OCI-LY7 (cell line): Measurements from ENCODE around the gene FMNL1.

Source experiments
- EZH2phosphoT487 ChIP-seq: fragments of 200-600 bp; sonication (generic); IDR thresholded peaks from 2 replicates; pipeline ENCODE4 v1.6.1; 2018; ENCODE audit warnings: low read depth, borderline replicate concordance, mild to moderate bottlenecking, mixed run types, antibody characterized with exemption, low read length, moderate library complexity, mixed read lengths
- TF ChIP-seq, protein P1 (sequence below): fragments of 200-600 bp; sonication (generic); conservative IDR thresholded peaks from 2 replicates; pipeline ENCODE4 v1.5.1; 2014; ENCODE audit warnings: mild to moderate bottlenecking, antibody characterized with exemption, low read length, moderate library complexity, mixed read lengths

DNA sequence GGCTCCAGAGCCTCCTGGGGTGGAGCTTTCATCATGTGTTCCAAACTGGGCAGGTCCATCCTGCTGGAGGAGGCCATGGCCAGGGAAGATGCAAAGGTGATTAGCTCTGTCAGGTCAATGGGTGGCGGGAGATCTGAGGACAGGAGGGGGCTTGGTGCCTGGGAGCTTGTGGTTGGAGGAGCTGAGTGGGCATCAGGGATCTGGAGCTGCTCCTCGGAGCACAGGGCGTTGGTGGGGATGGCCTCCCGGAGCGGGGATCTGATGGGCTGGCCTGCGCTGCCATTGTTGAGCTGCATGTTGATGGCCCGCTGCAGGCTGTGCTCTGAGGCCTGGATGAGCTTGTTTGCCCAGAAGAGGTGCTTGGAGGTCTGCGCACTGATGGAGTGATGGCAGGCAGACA is 33.7 kb downstream of the FMNL1 start:
- TF ChIP-seq, protein P1, sequence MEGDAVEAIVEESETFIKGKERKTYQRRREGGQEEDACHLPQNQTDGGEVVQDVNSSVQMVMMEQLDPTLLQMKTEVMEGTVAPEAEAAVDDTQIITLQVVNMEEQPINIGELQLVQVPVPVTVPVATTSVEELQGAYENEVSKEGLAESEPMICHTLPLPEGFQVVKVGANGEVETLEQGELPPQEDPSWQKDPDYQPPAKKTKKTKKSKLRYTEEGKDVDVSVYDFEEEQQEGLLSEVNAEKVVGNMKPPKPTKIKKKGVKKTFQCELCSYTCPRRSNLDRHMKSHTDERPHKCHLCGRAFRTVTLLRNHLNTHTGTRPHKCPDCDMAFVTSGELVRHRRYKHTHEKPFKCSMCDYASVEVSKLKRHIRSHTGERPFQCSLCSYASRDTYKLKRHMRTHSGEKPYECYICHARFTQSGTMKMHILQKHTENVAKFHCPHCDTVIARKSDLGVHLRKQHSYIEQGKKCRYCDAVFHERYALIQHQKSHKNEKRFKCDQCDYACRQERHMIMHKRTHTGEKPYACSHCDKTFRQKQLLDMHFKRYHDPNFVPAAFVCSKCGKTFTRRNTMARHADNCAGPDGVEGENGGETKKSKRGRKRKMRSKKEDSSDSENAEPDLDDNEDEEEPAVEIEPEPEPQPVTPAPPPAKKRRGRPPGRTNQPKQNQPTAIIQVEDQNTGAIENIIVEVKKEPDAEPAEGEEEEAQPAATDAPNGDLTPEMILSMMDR = no peak
- no peak for TF ChIP-seq EZH2phosphoT487
